B cell (primary cell): Measurements from ENCODE around the gene SNAPC3. TPM values are rescaled to one million over a fixed set of nuclear protein-coding genes. Genes with fewer than 3 reads are reported as not detected.

Experiments
- ATAC-seq: fragments of 200-7000 bp; cut with Tn5 transposase; one replicate; pipeline ENCODE4 v1.10.0; 2021; ENCODE audit warnings: low read depth, mild to moderate bottlenecking, moderate number of reproducible peaks, moderate library complexity
- CTCF ChIA-PET: fragments of 350-600 bp; sonication (Branson Sonifier 250); formaldehyde crosslinking; loops from one replicate; lab custom pipeline; 2021; ENCODE audit warnings: antibody characterized with exemption, inconsistent platforms; lab: Charles Lee
- POLR2A ChIA-PET: fragments of 350-600 bp; sonication (Branson Sonifier 250); formaldehyde crosslinking; loops from one replicate; lab custom pipeline; 2021; ENCODE audit warnings: antibody characterized with exemption; lab: Charles Lee
- DNase-seq: peaks from one replicate; pipeline ENCODE4 v3.0.0; 2013
- H2AFZ ChIP-seq: 2 replicates; pipeline ENCODE4 v1.6.1; 2012; ENCODE audit warnings: mild to moderate bottlenecking, low read depth, low read length; ENCODE audit not compliant: insufficient read depth, poor library complexity, severe bottlenecking
- H3K27ac ChIP-seq, 2 donors: 1 replicate in 1 of 2; 2 replicates in 1 of 2; pipeline ENCODE4 v1.5.1; 2012 to 2013; ENCODE audit warnings: low read length in 2 of 2, mild to moderate bottlenecking in 2 of 2, moderate library complexity in 1 of 2
- H3K27me3 ChIP-seq, 4 experiments: fragments of 200-600 bp in 1 of 4; sonication (generic) in 1 of 4; replicated peaks in 1 of 4; 1 replicate in 2 of 4; 2 replicates in 2 of 4; pipeline versions ENCODE4 v1.6.1 to v1.7.0; 2013 to 2016; ENCODE audit warnings: low read length in 3 of 4, mild to moderate bottlenecking in 2 of 4, mixed read lengths in 1 of 4, moderate library complexity in 1 of 4; ENCODE audit not compliant: insufficient read depth in 4 of 4, control insufficient read depth in 3 of 4; ENCODE audit errors: control extremely low read depth in 1 of 4
- H3K36me3 ChIP-seq, 2 experiments: replicated peaks in 1 of 2; 1 replicate in 1 of 2; 2 replicates in 1 of 2; pipeline versions ENCODE4 v1.6.1 to v1.7.1; 2013; ENCODE audit warnings: low read length in 1 of 2; ENCODE audit not compliant: insufficient read depth in 2 of 2, control insufficient read depth in 1 of 2; ENCODE audit errors: control extremely low read depth in 1 of 2, extremely low read depth in 1 of 2
- H3K4me1 ChIP-seq, 2 donors: fragments of 200-600 bp in 1 of 2; sonication (generic) in 1 of 2; 1 replicate in 1 of 2; 2 replicates in 1 of 2; pipeline versions ENCODE4 v1.5.1 to v1.6.1; 2013 to 2017; ENCODE audit warnings: low read length in 2 of 2; ENCODE audit not compliant: control insufficient read depth in 2 of 2, insufficient read depth in 2 of 2
- H3K4me2 ChIP-seq: replicated peaks from 2 replicates; pipeline ENCODE3; 2012; ENCODE audit warnings: mild to moderate bottlenecking, low read depth, low read length; ENCODE audit not compliant: poor library complexity, severe bottlenecking
- H3K4me3 ChIP-seq, 5 experiments: fragments of 200-600 bp in 1 of 5; sonication (generic) in 1 of 5; 1 replicate in 3 of 5; 2 replicates in 2 of 5; pipeline versions ENCODE4 v1.5.1 to v1.7.0; 2011 to 2016; ENCODE audit warnings: low read length in 4 of 5, mild to moderate bottlenecking in 4 of 5, low read depth in 2 of 5, control low read depth in 1 of 5, moderate library complexity in 1 of 5; ENCODE audit not compliant: insufficient read depth in 1 of 5; ENCODE audit errors: control extremely low read depth in 1 of 5, extremely low read depth in 1 of 5
- H3K79me2 ChIP-seq: fragments of 200-600 bp; sonication (generic); one replicate; pipeline ENCODE4 v1.6.0; 2016; ENCODE audit warnings: low read length; ENCODE audit not compliant: control insufficient read depth, insufficient read depth
- H3K9ac ChIP-seq: fragments of 200-600 bp; sonication (generic); 2 replicates; pipeline ENCODE4 v1.6.1; 2017; ENCODE audit warnings: mild to moderate bottlenecking, low read length, moderate library complexity
- H3K9me3 ChIP-seq, 3 donors: one replicate each; pipeline versions ENCODE4 v1.6.1 to v1.7.1; 2013; ENCODE audit warnings: low read length in 2 of 3; ENCODE audit not compliant: control insufficient read depth in 2 of 3, insufficient read depth in 1 of 3; ENCODE audit errors: control extremely low read depth in 1 of 3
- H4K20me1 ChIP-seq: 2 replicates; pipeline ENCODE4 v1.6.0; 2012; ENCODE audit warnings: mild to moderate bottlenecking, low read length; ENCODE audit not compliant: insufficient read depth, control insufficient read depth, poor library complexity, severe bottlenecking
- H3K27ac Mint-ChIP-seq: one replicate; pipeline ENCODE4 v1.8.0; 2021; ENCODE audit warnings: mixed read lengths
- H3K27me3 Mint-ChIP-seq: one replicate; pipeline ENCODE4 v1.8.0; 2021; ENCODE audit warnings: mixed read lengths
- H3K4me1 Mint-ChIP-seq: one replicate; pipeline ENCODE4 v1.8.0; 2021; ENCODE audit warnings: mixed read lengths
- H3K4me3 Mint-ChIP-seq: one replicate; pipeline ENCODE4 v1.8.0; 2021; ENCODE audit warnings: mixed read lengths
- H3K9me3 Mint-ChIP-seq: one replicate; pipeline ENCODE4 v1.8.0; 2022; ENCODE audit warnings: mixed read lengths; ENCODE audit not compliant: insufficient read depth
- CTCF ChIP-seq: fragments of 200-600 bp; IDR thresholded peaks from one replicate; pipeline ENCODE4 v1.8.0; 2022; ENCODE audit warnings: antibody characterized with exemption, mild to moderate bottlenecking
- EZH2 ChIP-seq: IDR thresholded peaks from 2 replicates; pipeline ENCODE4 v1.6.1; 2012; ENCODE audit warnings: borderline replicate concordance, low read depth, mild to moderate bottlenecking, moderate library complexity, low read length; ENCODE audit not compliant: insufficient read depth, poor library complexity, severe bottlenecking
- WGBS: methylation state at CpG from one replicate; pipeline ENCODE4 v1.1.5; 2013; ENCODE audit warnings: missing lambda C conversion rate; ENCODE audit not compliant: insufficient coverage; 5-methylcytosine and 5-hydroxymethylcytosine counted together
- intact Hi-C: fragments of 100-400 bp; cut with micrococcal nuclease; formaldehyde crosslinking; loops from one replicate; pipeline ENCODE4 v1.10.0; 2022
- polyA plus RNA-seq: library from polyadenylated mRNA; depleted of rRNA; stranded (reverse); fragments of >200 nt; gene quantifications from 2 replicates; pipeline ENCODE4 v1.2.3, GENCODE V29; 2012
- total RNA-seq, 2 donors: library from RNA; stranded (reverse); fragments of 120-200 nt in 1 of 2; gene quantifications; 1 replicate in 1 of 2; 2 replicates in 1 of 2; pipeline versions ENCODE4 v1.2.3 to v1.2.4, GENCODE V29; 2013 to 2022

Gene SNAPC3
- total and polyA plus RNA-seq, 2 donors (not counting 1 experiment from before 2014, with no cell fraction given), result 16.6 to 48.3 TPM

DNA sequence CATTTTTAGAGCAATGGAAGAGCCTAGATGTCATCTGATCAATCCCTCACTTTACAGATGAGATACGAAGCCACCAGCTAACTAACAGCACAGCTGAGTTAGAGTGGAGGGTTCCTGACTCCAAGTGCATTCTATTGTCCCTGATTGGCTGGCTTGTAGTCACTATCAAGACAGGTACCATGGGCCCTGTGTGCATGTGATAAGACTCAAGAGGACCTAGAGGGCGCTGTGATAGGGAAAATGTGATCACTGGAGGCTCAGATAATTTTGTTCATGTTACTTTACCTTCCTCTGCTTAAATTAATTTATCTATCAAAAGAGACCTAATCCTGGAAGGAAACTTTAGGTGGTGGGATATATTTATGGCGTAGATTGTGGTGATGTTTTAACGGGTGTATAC lies 19.5 kb upstream of the SNAPC3 start:
- ChIA-PET CTCF (no interaction called here), POLR2A (no interaction called here)
- no peak overlapping the region for H3K4me3 ChIP-seq
- Mint-ChIP-seq H3K4me3 (no peak overlapping the region), H3K27ac (no peak overlapping the region), H3K9me3 (no peaks in the 10 kb centered on the region), H3K27me3 (no peaks in the 10 kb centered on the region), H3K4me1 (no peaks in the 10 kb centered on the region)
- H3K27ac ChIP-seq, result no peak overlapping the region
- no peaks in the 10 kb centered on the region for H3K27me3 ChIP-seq
- no peaks in the 10 kb centered on the region for H3K36me3 ChIP-seq
- H2AFZ ChIP-seq, result no peak overlapping the region
- TF ChIP-seq CTCF, result peak; percentile 30
- TF ChIP-seq EZH2, result no peak
- ATAC-seq (no peak), DNase-seq (no peak)
- no peaks in the 10 kb centered on the region for H4K20me1 ChIP-seq
- H3K9me3 ChIP-seq, result peaks cover 0 to 9% (median 2%) of the 10 kb centered on the region in 3 donors
- intact Hi-C loops, result no loop called here
- H3K4me2 ChIP-seq, result no peak overlapping the region
- no CpG with 5 or more reads among the region's 4 CpGs for WGBS
- H3K79me2 ChIP-seq, result no peaks in the 10 kb centered on the region
- no peaks in the 10 kb centered on the region for H3K4me1 ChIP-seq
- H3K9ac ChIP-seq, result no peak overlapping the region

GRCh38 chr9:15404171-15404570 lies 18.5 kb upstream of the SNAPC3 start:
- POLR2A ChIA-PET, result no interaction called here
- 100% methylated on average over 1 of the region's 1 CpG for WGBS

More at GRCh38 chr9:15404171-15404570, 18.5 kb upstream of the SNAPC3 start:
- Histone ChIP-seq H3K79me2 (no peaks in the 10 kb centered on the region), H3K4me2 (no peak overlapping the region), H3K4me1 (no peaks in the 10 kb centered on the region), H3K27ac (no peak overlapping the region), H3K27me3 (no peaks in the 10 kb centered on the region), H3K4me3 (no peak overlapping the region), H3K9ac (no peak overlapping the region), H3K9me3 (peaks cover 0 to 9% (median 2%) of the 10 kb centered on the region in 3 donors), H4K20me1 (no peaks in the 10 kb centered on the region), H2AFZ (no peak overlapping the region), H3K36me3 (no peaks in the 10 kb centered on the region)
- H3K27me3 Mint-ChIP-seq, result no peaks in the 10 kb centered on the region
- DNase-seq, result no peak
- TF ChIP-seq CTCF (no peak), EZH2 (no peak)
- intact Hi-C loops, result no loop called here
- no peak overlapping the region for H3K27ac Mint-ChIP-seq
- no peaks in the 10 kb centered on the region for H3K9me3 Mint-ChIP-seq
- no peak for ATAC-seq
- no peaks in the 10 kb centered on the region for H3K4me1 Mint-ChIP-seq
- CTCF ChIA-PET, result no interaction called here
- no peak overlapping the region for H3K4me3 Mint-ChIP-seq
